WTC11 (cell line): ENCODE measurements around the gene SNX19. TPM values are rescaled to one million over a fixed set of nuclear protein-coding genes. Genes with fewer than 3 reads are reported as not detected.

ENCODE experiments used
- ATAC-seq: fragments of 200-7000 bp; cut with Tn5 transposase; 2 replicates; pipeline ENCODE4 v1.10.0; 2021; ENCODE audit warnings: mild to moderate bottlenecking, moderate library complexity
- CTCF ChIA-PET: fragments of 300-600 bp; sonication (Branson Sonifier 250); formaldehyde crosslinking; loops from one replicate; lab custom pipeline; 2021; ENCODE audit warnings: antibody characterized with exemption; lab: Charles Lee
- POLR2A ChIA-PET: fragments of 350-600 bp; sonication (Branson Sonifier 250); formaldehyde crosslinking; loops from one replicate; lab custom pipeline; 2021; ENCODE audit warnings: antibody characterized with exemption; lab: Charles Lee
- DNase-seq: peaks from one replicate; pipeline ENCODE4 v3.0.0; 2021; ENCODE audit warnings: low spot score
- H3K27ac Mint-ChIP-seq: 2 replicates; pipeline ENCODE4 v1.8.0; 2021; ENCODE audit warnings: mixed read lengths
- H3K27me3 Mint-ChIP-seq: 2 replicates; pipeline ENCODE4 v1.8.0; 2021; ENCODE audit warnings: low read depth, mild to moderate bottlenecking, moderate library complexity, mixed read lengths
- H3K36me3 Mint-ChIP-seq: 2 replicates; pipeline ENCODE4 v1.8.0; 2021; ENCODE audit warnings: mixed read lengths
- H3K4me1 Mint-ChIP-seq: 2 replicates; pipeline ENCODE4 v1.8.0; 2022; ENCODE audit warnings: mixed read lengths
- H3K4me3 Mint-ChIP-seq: 2 replicates; pipeline ENCODE4 v1.8.0; 2021; ENCODE audit warnings: mild to moderate bottlenecking, moderate library complexity, mixed read lengths
- H3K9me3 Mint-ChIP-seq: 2 replicates; pipeline ENCODE4 v1.8.0; 2021; ENCODE audit warnings: mixed read lengths
- CBFB ChIP-seq: sonication (generic); formaldehyde crosslinking; IDR thresholded peaks from 2 replicates; pipeline ENCODE4 v1.8.1; 2022; ENCODE audit warnings: mild to moderate bottlenecking, low read depth, missing genetic modification reagents
- GABPB1 ChIP-seq: sonication (generic); formaldehyde crosslinking; IDR thresholded peaks from 2 replicates; pipeline ENCODE4 v1.8.1; 2023; ENCODE audit warnings: mild to moderate bottlenecking, missing genetic modification reagents
- GRHL2 ChIP-seq: fragments of 250-450 bp; sonication (Bioruptor Pico); IDR thresholded peaks from 2 replicates; pipeline ENCODE4 v1.8.0; 2022; ENCODE audit warnings: mild to moderate bottlenecking, moderate library complexity; ENCODE audit not compliant: insufficient replicate concordance, severe bottlenecking
- HMGA2 ChIP-seq: fragments of 250-450 bp; sonication (Bioruptor Pico); IDR thresholded peaks from 2 replicates; pipeline ENCODE4 v1.4.0; 2021; ENCODE audit warnings: mild to moderate bottlenecking, moderate library complexity
- JAZF1 ChIP-seq: fragments of 250-450 bp; sonication (Bioruptor Pico); IDR thresholded peaks from 2 replicates; pipeline ENCODE4 v1.9.0; 2021; ENCODE audit warnings: moderate library complexity, mild to moderate bottlenecking, inconsistent platforms
- JUN ChIP-seq: sonication (generic); formaldehyde crosslinking; IDR thresholded peaks from 2 replicates; pipeline ENCODE4 v1.8.0; 2023; ENCODE audit warnings: mild to moderate bottlenecking, missing genetic modification reagents
- MAX ChIP-seq: sonication (generic); formaldehyde crosslinking; IDR thresholded peaks from 2 replicates; pipeline ENCODE4 v1.8.0; 2022; ENCODE audit warnings: mild to moderate bottlenecking, missing genetic modification reagents
- MXD4 ChIP-seq: fragments of 250-450 bp; sonication (Bioruptor Pico); IDR thresholded peaks from 2 replicates; pipeline ENCODE4 v1.8.0; 2021; ENCODE audit warnings: mild to moderate bottlenecking, moderate library complexity, borderline replicate concordance
- NFE2L1 ChIP-seq: sonication (generic); formaldehyde crosslinking; IDR thresholded peaks from 2 replicates; pipeline ENCODE4 v1.8.1; 2023; ENCODE audit warnings: missing genetic modification reagents
- NR1H2 ChIP-seq: sonication (generic); formaldehyde crosslinking; IDR thresholded peaks from 2 replicates; pipeline ENCODE4 v1.9.0; 2021; ENCODE audit warnings: mild to moderate bottlenecking, moderate library complexity, missing genetic modification reagents
- NR2C2 ChIP-seq: sonication (generic); formaldehyde crosslinking; IDR thresholded peaks from 2 replicates; pipeline ENCODE4 v1.8.0; 2022; ENCODE audit warnings: mild to moderate bottlenecking, missing genetic modification reagents
- PRDM15 ChIP-seq: sonication (generic); formaldehyde crosslinking; IDR thresholded peaks from 2 replicates; pipeline ENCODE4 v1.8.0; 2022; ENCODE audit warnings: missing genetic modification reagents
- PRRX2 ChIP-seq: fragments of 250-450 bp; sonication (Bioruptor Pico); IDR thresholded peaks from 2 replicates; pipeline ENCODE4 v1.8.0; 2021; ENCODE audit warnings: mild to moderate bottlenecking
- TCF7 ChIP-seq: sonication (generic); formaldehyde crosslinking; IDR thresholded peaks from 2 replicates; pipeline ENCODE4 v1.8.0; 2022; ENCODE audit warnings: mild to moderate bottlenecking, low read depth, missing genetic modification reagents, moderate library complexity
- ZNF121 ChIP-seq: sonication (generic); formaldehyde crosslinking; IDR thresholded peaks from 2 replicates; pipeline ENCODE4 v1.8.0; 2023; ENCODE audit warnings: missing genetic modification reagents
- ZNF138 ChIP-seq: sonication (generic); formaldehyde crosslinking; conservative IDR thresholded peaks from 2 replicates; pipeline ENCODE4 v1.8.1; 2022; ENCODE audit warnings: mild to moderate bottlenecking, moderate library complexity, missing genetic modification reagents
- ZNF232 ChIP-seq: sonication (generic); formaldehyde crosslinking; IDR thresholded peaks from 2 replicates; pipeline ENCODE4 v1.8.0; 2022; ENCODE audit warnings: mild to moderate bottlenecking, missing genetic modification reagents
- ZNF532 ChIP-seq: fragments of 250-450 bp; sonication (Bioruptor Pico); IDR thresholded peaks from 2 replicates; pipeline ENCODE4 v1.9.0; 2021; ENCODE audit warnings: mild to moderate bottlenecking, borderline replicate concordance
- ZNF671 ChIP-seq: fragments of 250-450 bp; sonication (Bioruptor Pico); IDR thresholded peaks from 2 replicates; pipeline ENCODE4 v1.8.0; 2021; ENCODE audit warnings: mild to moderate bottlenecking
- total RNA-seq: library from RNA; stranded (reverse); gene quantifications from 3 replicates; pipeline ENCODE4 v1.2.3, GENCODE V29; 2021
- TF ChIP-seq, protein P1 (sequence below): fragments of 250-450 bp; sonication (Bioruptor Pico); IDR thresholded peaks from 2 replicates; pipeline ENCODE4 v1.9.0; 2021; ENCODE audit warnings: moderate library complexity, mild to moderate bottlenecking, inconsistent platforms, borderline replicate concordance
- TF ChIP-seq, protein P2 (sequence below): sonication (generic); formaldehyde crosslinking; conservative IDR thresholded peaks from 2 replicates; pipeline ENCODE4 v1.8.1; 2022; ENCODE audit warnings: mild to moderate bottlenecking, missing genetic modification reagents

SNX19 gene
- total RNA-seq, 1 experiment from 2014 or later: 25.2 TPM

GRCh38 chr11:130849215-130849568, 67.1 kb downstream of the SNX19 start:
- Mint-ChIP-seq H3K4me3 (no peak overlapping the region), H3K27ac (no peak overlapping the region)
- ATAC-seq: no peak
- TF ChIP-seq NR1H2 (CRISPR knock-in tag) (no peak), JUN (CRISPR knock-in tag) (no peak), MAX (no peak), TCF7 (CRISPR knock-in tag) (no peak)
- TF ChIP-seq, protein P1, sequence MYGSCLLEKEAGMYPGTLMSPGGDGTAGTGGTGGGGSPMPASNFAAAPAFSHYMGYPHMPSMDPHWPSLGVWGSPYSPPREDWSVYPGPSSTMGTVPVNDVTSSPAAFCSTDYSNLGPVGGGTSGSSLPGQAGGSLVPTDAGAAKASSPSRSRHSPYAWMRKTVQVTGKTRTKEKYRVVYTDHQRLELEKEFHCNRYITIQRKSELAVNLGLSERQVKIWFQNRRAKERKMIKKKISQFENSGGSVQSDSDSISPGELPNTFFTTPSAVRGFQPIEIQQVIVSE (CRISPR knock-in tag): no peak
- TF ChIP-seq, protein P2, sequence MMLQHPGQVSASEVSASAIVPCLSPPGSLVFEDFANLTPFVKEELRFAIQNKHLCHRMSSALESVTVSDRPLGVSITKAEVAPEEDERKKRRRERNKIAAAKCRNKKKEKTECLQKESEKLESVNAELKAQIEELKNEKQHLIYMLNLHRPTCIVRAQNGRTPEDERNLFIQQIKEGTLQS (CRISPR knock-in tag): no peak
- TF ChIP-seq, all 79 proteins: peak for 0
- no peak for DNase-seq
- peaks cover 19% of the 10 kb centered on the region for H3K9me3 Mint-ChIP-seq
- POLR2A ChIA-PET: no interaction called here
- no peaks in the 10 kb centered on the region for H3K4me1 Mint-ChIP-seq
- 0 out of 2 replicates have a peak, but pooled peaks cover 3% of the 10 kb centered on the region for H3K36me3 Mint-ChIP-seq
- CTCF ChIA-PET: no interaction called here
- peaks cover 4% of the 10 kb centered on the region for H3K27me3 Mint-ChIP-seq

- DNase-seq: no peak
- no peak for TF ChIP-seq GRHL2 (CRISPR knock-in tag)
- TF ChIP-seq MXD4: no peak
- TF ChIP-seq ZNF532 (CRISPR knock-in tag): no peak
- Mint-ChIP-seq H3K36me3 (peaks cover 5% of the 10 kb centered on the region; the same call in 1 of the 2 replicates), H3K4me3 (no peak overlapping the region), H3K27ac (no peak overlapping the region), H3K27me3 (peaks cover 4% of the 10 kb centered on the region), H3K4me1 (peaks cover 2% of the 10 kb centered on the region), H3K9me3 (peaks cover 19% of the 10 kb centered on the region)
- ATAC-seq: no peak
- POLR2A ChIA-PET: no interaction called here
- CTCF ChIA-PET: no interaction called here
These were observed 67.7 kb downstream of the SNX19 start for GRCh38 chr11:130848361-130849214.

DNA sequence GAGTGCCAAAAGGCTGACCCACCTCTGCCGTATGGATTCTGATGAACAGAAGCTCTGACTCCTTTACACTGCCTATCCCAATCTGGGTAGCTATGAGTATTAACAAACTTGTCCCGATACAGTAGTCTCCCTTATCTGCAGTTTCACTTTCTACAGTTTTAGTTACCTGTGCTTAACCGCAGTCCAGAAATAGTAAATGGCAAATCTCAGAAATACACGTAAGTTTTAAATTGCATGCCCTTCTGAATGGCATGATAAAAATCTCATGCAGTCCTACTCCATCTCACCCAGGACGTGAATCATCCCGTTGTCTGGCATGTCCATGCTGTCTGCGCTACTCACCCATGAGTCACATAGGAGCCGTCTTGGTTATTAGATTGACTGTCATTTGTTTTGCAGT, 68.8 kb downstream of the SNX19 start:
- CTCF ChIA-PET: no interaction called here
- H3K4me1 Mint-ChIP-seq: peaks cover 3% of the 10 kb centered on the region
- TF ChIP-seq NR2C2 (CRISPR knock-in tag) (no peak), ZNF232 (no peak), ZNF671 (CRISPR knock-in tag) (no peak), GABPB1 (CRISPR knock-in tag) (no peak), PRRX2 (CRISPR knock-in tag) (no peak), JAZF1 (CRISPR knock-in tag) (no peak), NFE2L1 (CRISPR knock-in tag) (no peak), CBFB (CRISPR knock-in tag) (no peak), ZNF121 (no peak), HMGA2 (no peak), ZNF138 (CRISPR knock-in tag) (no peak), PRDM15 (CRISPR knock-in tag) (no peak)
- TF ChIP-seq, protein P1 (CRISPR knock-in tag): no peak

More for the DNA sequence above, 68.8 kb downstream of the SNX19 start:
- Mint-ChIP-seq H3K4me3 (no peak overlapping the region), H3K27ac (no peak overlapping the region), H3K9me3 (peaks cover 25% of the 10 kb centered on the region), H3K27me3 (peaks cover 6% of the 10 kb centered on the region), H3K36me3 (peaks cover 5% of the 10 kb centered on the region; the same call in 1 of the 2 replicates)
- ATAC-seq (no peak), DNase-seq (no peak)
- POLR2A ChIA-PET: no interaction called here
